NCI-H226 (cell line): Measurements from ENCODE around the gene DYTN.

Source experiments
- DNase-seq: peaks from one replicate; pipeline ENCODE4 v3.0.0-alpha.2; 2015

DYTN gene

GRCh38 chr2:206611191-206611590 is 107.0 kb downstream of the DYTN start:
- DNase-seq: no peak

GRCh38 chr2:206610451-206610850 is 107.7 kb downstream of the DYTN start:
- DNase-seq: no peak

GRCh38 chr2:206603243-206603642 is 115.0 kb downstream of the DYTN start:
- no peak for DNase-seq
